Measurements from ENCODE around the gene MYOG.

MYOG gene

DNA sequence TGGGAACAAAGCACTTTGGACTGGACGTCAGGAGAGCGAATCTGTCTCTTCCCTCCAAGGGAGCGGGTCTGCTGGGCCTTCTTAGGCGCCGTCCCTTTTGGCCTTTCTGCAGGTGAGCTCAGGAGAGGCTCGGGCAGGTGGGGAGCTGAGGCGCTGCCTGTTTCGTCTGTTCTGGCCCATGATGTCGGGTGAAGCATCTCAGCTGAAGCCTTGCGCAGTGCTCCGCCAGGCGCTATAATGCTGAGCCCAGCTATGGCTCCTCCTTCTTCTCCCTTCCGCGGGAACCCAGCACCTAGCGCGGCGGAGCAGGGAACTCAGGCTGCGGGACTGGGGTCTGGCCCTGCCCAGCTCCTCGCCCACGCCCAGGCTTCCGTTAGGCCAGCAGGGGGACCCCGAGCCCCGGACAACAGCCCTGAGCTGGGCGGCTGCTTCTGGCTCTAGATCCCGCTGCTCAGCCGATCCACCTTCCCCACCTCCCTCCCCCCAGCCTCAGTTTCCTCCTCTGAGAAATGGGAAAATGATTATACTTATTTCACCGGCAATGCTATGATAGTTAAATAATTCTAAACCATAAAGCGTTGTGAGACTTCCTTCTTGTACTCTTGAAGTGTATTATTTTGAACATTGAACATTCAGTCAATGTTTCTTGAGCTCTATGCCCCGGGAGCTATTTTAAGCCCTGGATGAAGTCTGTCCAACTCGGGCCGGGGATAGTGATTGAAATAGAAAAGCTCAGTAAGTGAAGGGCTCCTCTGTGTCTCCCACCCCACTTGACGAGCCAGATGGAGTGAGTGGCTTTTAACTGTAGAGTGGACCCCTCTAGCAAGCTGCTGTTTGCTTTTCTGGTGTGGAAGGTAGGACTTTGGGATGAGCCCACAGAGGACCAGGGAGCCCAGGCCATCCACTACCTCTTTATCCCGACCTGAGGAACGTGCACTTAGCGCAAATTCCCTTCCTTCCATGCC, 32.1 kb upstream of the MYOG start:
- DNase-seq = peak in 1 of 5 donors; percentile 19

DNA sequence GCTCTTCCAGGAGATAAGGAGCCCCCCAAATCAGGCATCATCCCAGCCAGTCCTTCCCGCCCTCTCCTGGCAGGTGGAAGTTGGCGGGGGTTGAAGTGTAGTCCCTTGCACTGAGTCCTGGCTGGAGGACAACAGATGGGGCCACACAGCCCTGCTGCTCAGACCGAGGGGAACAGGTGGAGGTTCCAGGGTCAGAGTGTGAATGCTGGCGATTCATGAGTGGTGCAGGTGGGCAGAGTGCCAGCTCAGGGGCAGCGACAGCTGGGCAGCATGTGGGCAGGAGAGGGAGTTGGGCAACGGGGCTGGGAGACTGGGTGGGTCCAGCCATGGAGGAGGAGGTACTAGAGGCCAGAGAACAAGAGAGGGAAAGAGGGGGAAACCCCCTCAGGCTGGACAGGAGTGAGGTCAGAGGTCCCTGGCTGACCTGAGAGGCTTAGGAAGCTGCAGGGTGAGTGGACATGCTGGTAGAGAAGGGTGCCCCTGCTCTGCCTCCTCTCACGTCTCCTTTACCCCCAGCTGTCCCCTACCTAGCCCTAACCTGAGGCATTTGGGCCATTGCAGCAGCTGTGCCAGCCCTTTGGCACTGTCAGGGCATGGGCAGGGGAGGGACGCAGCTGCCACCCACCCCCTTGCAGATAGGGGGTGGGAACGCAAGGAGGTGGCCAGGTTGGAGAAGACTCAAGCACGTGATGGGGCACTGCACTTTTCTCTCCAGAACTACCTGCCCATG, 30.4 kb upstream of the MYOG start:
- DNase-seq = no peak

DNA sequence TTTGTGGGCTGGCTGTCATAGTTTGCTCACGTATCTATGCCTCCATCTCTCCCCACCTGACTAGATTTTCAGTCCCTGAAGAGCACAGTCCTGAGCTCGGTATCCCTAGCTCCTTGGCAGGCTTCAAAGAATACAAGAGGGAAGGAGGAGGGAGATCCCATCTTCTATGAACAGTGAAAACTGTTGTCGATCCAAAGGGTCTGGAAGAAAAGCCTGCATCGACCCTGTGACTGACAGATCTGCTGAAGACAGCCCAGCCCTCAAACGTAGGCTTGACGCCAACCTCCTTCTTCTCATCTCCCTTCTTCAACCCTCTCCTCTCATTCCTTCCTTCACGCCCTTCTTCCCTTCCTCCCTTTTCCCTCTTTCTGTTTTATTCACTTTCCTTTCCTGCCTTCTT, 28.4 kb upstream of the MYOG start:
- DNase-seq = no peak

DNA sequence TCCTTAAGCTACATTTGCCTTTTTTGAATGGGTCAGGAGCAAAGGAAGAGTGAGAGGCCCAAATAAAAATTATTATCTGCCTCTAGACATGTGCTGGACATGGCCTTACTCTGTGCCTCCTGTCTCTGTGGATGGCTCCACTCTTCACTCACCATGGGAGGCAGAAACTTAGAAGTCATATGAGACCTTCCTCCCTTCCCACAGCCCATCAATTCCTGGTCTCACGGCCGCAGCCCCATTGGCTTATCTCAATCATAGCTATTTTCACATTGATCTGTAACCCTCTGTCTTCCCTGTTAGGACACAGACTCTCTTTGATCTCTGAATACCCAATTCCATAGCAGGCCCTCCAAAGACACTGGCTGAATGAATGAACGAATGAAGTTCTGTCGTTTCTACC, 27.5 kb upstream of the MYOG start:
- DNase-seq = no peak

DNA sequence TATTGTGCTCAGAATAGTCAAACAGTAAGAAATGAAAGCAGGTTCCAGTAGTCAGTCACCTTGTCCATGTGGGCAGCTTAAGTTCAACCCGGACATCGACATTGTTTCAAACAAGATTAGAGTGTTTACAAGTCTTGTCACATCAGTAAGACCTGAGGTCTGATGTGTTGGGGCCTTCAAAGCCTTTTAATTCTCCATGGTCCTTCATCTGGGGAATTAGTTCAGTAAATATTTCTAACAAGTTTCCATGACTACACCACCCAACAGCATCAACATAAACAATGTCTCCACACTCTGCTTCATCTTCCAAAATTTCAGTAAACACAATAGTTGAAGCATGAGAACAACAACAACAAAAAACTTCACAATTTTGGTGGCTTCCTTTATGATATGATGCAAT, 26.7 kb upstream of the MYOG start:
- DNase-seq = no peak

DNA sequence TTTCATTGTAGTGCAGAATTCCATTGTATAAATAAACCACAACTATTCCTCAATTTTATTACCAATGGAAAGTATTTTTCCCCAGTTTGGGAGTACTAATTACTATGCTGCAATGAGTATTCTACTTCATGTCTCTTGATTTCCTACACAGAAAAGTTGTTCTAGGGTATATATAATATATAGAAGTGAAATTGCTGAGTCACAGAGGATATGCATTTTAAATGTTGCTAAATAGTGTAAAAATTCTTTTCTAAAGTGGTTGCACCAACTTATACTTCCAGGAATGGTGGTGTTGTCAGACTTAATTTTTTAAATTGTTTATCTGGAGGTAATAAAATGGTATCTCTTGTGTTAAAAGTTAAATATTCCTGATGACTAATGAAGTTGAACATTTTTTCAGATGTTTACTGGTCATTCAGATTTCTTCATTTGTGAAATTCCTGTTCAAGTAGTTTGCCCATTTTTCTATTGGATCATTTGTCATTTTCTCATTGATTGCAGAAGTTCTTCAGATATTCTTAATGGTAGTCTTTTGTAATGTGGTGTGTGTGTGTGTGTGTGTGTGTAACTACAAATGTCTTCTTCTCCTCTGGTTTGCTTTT, 19.1 kb upstream of the MYOG start:
- DNase-seq = no peak

DNA sequence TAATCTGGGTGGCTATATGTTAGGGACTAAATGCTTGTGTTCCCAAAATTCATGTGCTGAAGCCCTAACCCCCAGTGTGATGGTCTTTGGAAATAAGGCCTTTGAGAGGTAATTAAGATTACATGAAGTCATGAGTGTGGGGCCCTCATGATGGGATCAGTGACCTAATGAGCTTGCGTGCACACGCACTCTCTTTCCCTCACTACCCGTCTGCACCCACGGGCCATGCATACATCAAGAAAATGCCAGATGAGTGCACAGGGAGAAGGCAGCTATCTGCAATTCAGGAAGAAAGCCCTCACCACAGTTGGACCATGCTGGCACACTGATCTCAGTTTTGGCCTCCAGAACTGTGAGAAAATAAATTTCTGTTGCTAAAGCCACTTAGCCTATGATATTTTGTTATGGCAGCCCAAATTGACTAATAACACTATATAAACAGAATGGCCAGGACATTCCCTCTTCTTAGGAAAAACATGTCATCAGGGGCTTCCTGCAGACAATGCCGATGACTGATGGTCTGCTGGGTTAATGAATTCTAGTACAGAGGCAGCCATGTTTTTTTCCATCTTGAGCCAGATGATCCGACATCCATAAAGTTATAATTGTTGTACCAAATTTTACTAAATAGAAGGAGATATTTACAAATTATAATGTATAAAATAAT, 18.1 kb upstream of the MYOG start:
- no peak for DNase-seq

DNA sequence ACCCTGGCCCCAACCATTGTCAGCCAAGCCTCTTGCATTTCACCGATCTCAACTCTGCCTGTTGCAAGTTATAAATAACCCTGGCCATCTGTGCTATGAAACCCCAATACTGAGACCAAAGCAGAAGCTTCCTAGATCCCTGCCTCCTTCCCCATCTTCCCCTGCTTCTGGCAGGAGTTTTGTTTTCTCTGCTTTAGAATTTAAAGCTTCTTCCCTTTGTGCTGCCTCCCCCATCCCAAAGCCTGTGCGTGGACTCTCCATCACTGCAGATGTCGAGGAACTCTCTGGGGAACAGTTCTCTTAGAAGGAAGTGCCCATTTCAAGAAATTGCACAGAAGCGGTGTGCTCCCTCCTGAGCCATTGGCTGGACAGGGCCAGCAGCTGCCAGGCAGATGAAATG, 17.4 kb upstream of the MYOG start:
- DNase-seq = no peak

DNA sequence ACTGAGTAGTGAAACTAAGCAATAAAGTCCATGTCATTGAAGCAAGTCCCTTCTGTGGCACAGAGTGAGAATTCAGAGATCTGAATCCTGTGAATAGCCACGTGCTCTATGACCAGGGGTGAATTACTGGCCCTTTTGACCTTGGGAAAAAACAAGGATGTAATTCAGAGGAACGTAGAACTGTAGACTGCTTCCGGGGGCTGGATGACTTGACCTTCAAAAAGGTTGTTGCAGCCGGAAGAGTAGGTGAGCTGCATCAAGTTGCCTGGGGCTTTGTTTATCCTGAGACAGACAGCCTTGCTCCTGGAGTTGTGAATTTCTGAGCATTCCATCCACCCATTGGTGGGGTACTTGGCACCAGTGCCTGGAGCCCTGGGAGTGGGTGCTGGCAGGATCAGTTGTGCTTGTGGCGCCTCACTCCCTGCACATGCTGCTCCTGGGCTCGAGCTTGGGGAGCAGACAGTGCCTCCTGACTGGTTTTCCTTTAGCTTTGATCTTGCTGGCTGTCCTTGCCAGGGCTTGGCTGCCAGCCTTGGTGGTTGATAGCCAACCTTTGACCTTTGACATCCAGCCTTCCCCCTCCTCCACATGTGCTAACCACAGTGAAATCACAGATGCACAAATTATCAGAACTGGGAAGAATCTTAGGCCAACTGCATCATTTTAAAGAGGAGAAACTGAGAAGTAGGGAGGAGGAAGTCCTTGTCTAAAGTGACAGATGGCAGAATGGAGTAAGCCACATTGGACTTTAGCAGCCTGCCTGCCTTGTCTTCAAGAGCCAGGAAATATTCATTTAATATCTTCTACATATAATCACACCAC, 16.2 kb upstream of the MYOG start:
- no peak for DNase-seq

DNA sequence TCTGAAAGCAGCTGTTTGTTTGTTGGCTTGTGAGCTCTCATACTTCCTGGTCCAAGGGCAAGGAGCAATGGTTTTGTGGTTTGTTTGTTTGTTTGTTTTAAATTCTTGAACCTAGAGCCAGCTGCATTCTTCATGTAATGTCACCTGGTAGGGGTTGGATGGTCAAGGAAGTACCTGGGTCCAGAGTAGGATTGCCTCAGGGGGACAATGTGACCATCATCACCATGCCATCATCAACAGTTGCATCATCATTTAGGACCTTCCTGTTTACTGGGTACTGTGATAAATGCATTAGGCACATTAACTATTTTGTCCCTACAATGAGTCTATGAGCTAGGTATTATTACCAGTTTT, 14.7 kb upstream of the MYOG start:
- DNase-seq = no peak

DNA sequence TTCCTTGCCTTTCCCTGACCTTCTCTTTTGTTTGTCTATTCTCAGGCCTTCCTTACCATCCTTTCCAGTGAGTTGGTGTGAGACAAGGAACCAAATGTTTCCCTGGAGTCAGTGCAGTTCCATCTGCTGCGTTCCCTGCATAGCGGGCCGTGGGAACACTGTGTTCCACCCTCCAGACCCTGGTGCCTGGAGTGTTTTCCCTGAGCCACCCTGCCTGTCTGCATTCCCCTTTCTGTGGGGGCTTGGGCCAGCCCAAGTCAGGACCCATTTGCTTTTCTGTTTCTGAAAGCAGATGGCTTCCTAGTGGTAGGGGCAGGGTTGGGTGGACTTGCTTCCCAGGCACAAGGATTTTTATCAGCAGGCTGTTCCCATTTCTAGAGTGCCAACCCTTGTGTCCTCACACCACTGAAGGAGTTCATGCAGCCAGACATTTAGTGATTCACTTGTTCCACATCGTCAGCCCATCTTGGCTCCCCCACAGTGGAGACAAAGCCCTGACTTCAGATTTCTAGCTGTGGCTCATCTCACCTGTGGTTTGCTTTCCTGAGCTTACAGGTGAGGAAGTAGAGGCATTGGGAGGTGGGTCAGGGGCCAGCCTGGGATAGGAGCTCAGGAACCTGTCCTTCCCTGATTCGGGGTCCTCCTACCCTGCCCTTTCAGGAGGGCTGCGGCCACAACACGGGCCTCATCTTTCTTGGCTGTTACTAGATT, 14.1 kb upstream of the MYOG start:
- no peak for DNase-seq

DNA sequence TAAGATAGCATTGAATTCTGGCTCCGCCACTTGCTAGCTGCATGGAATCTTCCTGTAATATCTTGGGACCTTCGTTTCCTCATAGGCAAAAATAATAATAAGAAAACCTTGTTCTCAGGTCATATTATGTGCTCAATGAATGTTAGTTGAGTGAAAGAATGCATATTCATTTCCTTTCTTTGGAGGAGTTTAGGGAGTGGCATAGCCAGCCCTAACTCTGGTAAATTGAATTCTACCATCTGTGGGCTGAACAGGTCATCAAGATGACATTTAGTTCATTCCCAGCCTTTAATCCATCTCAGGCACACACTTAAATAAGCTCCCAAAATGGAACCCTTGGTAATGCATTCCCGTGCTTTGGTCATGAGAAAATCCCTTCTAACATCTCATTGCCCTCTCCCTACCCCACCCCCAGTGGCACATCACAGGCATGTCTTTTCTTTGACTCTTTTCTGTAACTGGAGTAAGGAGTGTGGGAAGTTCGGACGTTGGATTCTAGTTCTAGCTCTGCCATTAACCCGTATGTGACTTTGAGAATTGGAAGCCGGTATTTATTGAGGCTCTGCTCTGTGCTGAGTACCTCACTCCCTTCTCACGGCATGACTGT, 13.2 kb upstream of the MYOG start:
- no peak for DNase-seq

DNA sequence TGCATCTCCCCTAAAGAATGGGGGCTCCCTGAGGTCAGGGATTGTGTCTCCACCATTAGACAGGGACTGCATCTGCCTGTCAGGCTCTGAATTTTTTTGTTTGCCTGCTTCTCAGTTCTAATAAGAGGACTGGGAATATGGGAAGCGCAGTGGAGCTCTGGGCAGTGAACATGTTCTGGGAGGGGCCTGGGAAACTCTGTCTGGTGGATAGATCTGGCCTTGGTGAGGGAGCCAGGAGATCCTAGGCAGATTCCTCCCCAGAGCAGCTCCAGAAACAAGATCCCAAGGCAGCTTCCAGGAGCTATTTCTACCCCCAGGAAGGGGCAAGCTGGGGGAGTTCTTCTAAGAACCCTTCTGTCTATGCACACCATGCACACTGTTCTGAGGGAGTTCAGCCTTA, 12.6 kb upstream of the MYOG start:
- DNase-seq = no peak

DNA sequence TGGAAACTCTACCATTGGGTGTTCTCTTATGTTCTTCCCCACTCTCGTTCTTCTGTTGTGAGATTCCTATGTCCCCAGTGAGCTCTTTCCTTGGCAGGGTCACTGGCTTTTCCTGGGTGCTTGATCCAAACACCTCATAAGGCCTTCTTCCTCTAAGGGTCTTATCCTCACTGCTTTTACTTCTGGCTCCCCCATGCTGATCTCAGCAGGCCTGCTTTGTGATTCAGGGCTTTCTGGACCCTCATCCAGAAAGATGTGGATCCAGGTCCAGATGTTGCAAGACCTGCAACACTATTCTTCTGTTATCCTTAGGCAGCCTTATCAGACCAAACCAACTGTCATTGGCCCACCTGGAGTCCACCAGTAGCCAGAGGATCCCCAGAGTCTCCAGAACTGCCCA, 11.2 kb upstream of the MYOG start:
- DNase-seq = no peak

DNA sequence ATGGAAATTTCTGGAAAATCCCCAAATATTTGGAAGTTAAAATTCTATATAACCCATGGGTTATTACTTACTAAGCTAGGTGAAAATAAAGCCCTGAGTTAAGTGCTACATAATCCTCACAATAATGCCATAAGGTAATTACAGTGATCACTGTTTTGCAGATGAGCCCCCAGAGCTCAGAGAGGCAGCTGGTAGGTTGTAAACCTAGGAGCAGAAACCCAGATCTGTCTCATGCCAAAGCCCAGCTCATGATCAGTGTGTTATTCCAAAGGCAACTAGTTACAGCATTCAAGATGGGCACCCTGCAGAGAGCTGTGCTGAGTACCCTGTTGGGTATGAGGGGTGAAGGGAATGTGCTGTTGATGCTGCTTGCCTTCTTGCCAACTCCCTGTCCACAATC, 10.8 kb upstream of the MYOG start:
- DNase-seq = no peak

DNA sequence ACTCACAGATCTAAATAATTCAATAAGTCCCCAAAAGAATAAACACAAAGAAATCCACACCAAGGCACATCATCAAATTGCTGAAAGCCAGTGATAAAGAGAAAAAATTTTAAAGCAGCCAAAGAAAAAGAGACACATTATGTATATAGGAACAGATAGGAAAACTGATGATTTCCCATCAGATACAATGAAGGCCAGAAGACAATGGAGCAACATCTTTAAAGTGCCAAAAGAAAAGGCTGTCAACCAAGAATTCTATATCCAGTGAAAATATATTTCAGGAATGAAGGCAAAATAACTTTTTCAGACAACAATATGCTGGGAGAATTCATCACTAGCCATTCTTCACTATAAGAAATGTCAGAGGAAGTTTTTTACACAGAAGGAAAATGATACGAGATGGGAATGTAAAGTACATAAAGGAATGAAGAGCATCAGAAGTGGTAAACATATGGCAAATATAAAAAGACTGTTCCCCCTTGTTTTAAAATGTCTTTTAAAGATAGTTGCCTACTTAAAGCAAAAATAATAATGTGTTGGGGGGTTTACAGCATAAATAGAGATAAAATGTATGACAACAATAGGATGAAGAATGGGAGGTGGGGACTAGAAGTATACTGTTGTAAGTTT, 9.4 kb upstream of the MYOG start:
- no peak for DNase-seq

DNA sequence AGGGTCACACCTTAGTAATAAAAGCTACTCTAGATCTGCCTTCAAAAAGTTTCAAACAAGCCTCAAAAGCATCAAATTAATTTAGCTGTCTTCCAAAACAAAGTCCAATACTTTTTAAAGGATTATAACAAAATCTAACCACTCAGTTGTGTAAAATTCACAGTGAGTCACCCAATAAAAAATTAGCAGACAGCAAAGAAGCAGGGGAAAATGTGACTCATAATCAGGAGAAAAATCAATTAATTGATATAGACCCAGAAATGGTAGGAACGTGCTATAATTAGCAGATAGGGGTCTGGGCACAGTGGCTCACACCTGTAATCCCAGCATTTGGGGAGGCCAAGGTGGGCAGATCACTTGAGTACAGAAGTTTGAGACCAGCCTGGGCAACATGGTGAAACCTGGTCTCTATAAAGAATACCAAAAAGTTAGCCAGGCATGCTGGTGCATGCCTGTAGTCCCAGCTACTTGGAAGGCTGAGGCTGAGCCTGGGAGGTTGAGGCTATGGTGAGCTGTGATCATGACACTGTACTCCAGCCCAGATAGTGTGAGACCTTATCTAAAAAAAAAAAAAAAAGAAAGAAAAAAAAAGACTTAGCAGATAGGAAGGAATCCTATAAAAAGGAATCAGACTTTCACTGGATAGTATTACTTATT, 8.1 kb upstream of the MYOG start:
- no peak for DNase-seq

DNA sequence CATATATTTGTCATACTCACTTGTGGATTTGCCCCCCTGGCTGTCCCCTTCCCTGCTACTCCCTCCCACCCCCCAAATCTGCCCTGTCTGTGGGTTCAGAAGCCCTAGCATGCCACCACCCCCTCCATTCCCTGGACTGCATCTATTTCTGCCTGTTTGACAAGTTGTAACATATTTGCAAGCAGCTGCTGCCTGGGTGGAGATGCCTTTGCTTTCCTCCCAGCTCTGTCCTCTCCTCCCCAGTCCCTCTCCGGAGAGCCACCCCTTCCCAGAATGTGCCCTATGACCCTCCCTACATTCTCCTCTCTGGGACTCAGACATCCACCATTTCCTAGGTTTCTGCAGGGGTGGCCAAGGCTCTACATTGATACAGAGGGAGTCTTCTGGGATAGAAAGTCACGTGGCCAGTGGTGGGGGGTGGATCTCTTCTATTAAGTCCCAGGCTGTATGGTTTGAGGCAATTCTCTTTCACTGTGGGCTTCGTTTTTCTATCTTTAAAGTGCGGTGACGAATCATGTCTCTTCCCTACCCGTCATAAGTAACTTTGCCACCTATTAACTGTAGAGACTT, 6.0 kb upstream of the MYOG start:
- DNase-seq = no peak

DNA sequence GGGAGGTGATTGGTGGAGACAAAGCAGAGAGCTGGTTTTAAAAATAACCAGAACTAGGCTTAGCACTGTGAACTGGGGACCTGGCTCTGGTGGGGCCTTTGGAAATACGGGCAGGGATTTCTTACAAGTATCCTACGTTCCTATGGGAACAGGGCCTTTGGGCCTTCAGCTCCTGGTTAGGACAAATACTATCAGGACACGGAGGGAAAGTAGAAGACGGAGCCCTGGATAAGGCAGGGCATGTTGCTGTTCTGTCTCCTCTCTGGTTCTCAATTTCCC, 5.3 kb upstream of the MYOG start:
- DNase-seq = no peak
